Activated CD4-positive, alpha-beta T cell treated with anti-CD3 and anti-CD28 coated beads, Interleukin-2, amount 50 U/mL, for 16 hours (primary cell): Measurements from ENCODE around the gene PHLPP2.
"Not testable (repeated sequence)": the region's sequence is repeated elsewhere in the genome, so short reads cannot be mapped to it uniquely, and the experiment has no call there.

Source experiments
- DNase-seq: peaks from one replicate; pipeline ENCODE4 v3.0.0-alpha.2; 2020

Gene PHLPP2

DNA sequence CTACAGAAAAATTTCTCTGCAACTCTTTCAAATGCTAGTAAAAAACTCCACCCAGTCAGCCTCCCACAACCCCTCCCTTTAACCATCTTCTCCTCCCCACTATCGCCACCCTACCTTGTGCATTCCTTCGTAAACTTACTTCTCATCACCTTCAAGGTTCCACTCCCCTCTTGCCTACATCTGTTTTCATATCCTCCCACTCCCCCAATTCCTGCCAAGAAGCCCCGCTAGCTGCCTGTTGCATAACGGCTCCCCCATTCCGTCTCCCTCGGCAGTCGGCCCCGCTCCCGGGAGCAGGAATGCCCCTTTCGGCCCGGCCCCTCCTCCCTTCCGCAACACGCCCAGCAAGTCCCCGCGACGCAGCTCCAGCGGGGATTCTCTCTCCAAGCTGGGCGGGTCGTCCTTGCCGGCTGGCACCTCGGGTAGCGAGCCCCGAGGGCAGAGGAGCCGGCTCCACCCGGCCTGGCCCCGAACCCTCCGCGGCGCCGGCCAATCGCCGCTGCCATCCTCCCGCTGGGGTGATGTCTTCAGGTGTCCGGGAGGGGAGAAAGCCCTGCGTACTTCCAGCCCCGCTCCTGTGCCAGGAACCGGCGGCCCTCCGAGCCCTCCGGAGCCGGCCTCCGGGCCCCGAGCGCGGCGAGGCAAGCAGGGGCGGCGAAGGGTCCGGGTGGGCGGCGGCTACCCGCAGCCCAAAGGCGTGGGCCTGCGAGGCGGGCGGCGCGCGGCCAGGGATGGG is 1.5 kb downstream of the PHLPP2 start:
- peak; percentile 51 for DNase-seq

DNA sequence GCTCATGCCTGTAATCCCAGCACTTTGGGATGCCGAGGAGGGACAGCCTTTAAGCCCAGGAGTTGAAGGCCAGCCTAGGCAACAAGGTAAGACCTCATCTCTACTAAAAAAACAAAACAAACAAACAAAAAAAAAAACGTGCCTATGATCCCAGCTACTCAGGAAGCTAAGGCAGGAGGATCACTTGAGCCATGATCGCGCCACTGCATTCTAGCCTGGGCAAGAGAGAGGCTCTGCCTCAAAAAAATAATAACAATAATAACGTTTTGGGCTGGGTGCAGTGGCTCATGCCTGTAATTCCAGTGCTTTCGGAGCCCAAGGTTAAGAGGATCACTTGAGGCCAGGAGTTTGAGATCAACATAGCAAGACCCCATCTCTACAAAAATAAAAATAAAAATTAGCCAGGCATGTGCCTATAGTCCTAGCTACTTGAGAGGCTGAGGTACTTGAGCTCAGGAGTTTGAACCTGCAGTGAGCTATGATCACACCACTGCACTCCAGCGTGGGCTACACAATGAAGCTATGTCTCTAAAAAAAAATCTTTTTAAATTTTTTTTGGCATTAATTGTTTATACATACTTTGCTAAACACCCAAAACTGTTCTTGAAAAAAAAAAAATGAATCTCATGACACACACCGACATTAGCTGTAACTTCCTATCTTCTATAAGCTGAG is 3.3 kb downstream of the PHLPP2 start:
- DNase-seq = no peak

DNA sequence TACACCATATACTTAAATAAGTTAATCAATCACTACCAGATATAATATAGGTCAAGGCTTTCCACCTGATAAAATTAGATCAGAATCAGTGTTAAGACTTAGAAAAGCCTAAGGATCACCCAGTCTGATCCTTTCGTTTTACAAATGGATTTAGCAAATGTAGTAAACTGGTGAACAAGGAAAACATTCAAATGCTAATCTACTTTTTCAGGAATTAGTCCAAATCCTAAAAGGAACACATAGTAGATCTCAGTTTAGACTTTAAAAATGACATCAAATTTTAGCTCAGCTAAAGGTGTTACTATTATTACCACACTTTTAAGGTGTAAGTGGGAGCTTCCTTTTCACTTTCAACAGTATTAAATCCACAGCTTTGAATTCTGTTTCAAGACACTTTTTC is 12.0 kb downstream of the PHLPP2 start:
- no peak for DNase-seq

DNA sequence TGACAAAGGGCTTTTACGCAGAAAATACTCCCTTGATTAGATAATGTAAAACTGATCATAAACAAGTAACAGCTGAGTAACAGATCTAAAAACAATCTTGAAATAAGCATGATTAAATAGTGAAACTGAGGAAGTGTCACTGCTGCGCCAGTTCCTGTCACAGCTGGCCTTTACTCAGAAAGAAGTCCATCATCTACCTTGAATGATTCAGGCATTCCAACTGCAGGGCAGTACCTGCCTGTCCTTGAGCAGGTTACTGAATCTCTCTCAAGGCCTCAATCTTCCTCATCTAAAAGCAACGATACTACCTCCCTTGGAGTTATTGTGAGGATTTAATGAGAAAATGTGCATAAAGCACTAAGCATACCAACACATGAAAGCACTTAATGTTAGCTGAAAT is 12.7 kb downstream of the PHLPP2 start:
- peak; percentile 5 for DNase-seq

GRCh38 chr16:71709229-71709781 is 15.2 kb downstream of the PHLPP2 start:
- no peak for DNase-seq

DNA sequence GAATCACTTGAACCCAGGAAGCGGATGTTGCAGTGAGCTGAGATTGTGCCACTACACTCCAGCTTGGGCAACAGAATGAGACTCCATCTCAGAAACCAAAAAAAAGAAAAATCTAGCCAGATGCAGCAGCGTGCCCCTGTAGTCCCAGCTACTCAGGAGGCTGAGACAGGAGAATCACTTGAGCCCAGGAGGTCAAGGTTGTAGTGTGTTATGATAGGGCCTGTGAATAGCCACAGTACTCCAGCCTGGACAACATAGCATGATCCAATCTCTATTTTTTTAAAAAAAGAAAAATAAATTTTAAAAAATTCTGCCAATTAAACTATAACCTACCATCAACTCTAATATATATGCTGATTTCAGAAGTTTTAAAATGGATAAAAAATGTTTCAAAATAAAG is 15.8 kb downstream of the PHLPP2 start:
- DNase-seq = no peak

GRCh38 chr16:71707199-71707598 is 17.3 kb downstream of the PHLPP2 start:
- no peak for DNase-seq

DNA sequence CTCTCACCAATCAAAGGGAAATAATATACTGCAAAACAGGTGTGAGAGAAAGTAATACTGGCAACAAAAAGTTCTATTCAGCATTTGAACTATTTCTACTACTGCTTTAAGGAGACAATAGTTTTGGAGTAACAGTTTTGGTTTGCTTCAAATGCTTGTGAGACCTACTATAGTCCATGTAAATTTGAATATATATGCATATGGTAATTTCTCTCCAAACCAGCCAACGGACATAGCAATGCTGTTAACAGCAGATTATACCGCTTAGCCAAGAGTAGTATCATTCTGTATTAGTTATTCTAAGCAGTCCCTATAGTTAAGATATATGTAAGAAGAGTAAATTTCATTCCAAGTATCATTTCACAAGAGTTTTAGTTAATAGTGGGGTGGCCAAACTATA is 18.5 kb downstream of the PHLPP2 start:
- no peak for DNase-seq

DNA sequence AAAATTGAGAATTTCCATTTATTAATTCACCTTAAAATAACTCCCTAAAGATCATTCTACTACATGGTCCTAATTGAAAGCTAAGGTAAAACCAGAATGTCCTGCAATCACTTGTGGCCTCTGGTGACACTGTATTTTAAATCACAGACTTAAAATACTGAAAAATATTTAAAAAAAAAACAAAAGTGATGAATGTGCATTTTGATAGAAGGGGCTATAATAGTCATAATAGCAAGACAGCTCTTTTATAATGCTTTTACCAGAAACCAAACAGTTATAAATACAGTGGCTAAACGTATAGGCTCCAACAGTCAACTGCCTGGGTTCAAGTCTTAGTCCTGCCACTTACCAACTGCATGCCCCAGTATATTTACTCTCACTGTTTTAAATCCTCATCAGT is 21.2 kb downstream of the PHLPP2 start:
- DNase-seq = no peak

DNA sequence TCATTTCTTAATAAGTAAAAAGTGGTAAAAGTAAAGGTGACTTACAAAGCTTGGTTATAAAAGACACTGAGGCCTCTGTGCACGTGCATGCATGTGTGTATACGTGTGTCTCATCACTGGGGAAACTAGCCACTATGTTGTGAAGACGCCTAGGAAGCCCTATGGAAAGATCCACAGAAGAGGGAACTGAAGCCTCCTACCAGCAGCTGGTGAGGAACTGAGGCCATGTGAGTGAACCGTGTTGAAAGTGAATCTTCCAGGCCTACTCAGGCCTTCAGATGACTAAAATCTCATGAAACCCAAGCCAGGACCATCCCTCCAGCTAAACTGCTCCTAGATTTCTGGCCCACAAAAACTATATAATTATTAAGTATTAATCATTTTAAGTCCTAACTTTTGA is 23.7 kb downstream of the PHLPP2 start:
- DNase-seq = no peak

GRCh38 chr16:71698491-71698890 is 26.0 kb downstream of the PHLPP2 start:
- DNase-seq = no peak

DNA sequence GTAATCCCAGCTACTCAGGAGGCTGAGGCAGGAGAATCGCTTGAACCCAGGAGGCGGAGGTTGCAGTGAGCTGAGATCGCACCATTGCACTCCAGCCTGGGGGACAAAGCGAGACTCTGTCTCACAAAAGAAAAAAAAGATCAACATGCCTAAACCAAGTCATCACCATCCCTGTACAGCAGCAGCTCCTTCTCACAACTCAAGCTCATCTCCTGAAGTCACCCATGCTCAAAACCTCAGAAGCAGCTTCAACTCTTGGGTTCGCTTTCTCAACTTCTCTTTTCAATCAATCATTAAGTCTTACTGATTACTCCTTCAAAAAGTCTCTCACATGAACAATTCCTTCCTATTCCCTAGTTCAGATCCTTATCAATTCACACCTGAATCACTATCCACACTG is 31.3 kb downstream of the PHLPP2 start:
- DNase-seq = no peak

- DNase-seq = no peak
Measured at GRCh38 chr16:71689901-71690300, 34.6 kb downstream of the PHLPP2 start.

DNA sequence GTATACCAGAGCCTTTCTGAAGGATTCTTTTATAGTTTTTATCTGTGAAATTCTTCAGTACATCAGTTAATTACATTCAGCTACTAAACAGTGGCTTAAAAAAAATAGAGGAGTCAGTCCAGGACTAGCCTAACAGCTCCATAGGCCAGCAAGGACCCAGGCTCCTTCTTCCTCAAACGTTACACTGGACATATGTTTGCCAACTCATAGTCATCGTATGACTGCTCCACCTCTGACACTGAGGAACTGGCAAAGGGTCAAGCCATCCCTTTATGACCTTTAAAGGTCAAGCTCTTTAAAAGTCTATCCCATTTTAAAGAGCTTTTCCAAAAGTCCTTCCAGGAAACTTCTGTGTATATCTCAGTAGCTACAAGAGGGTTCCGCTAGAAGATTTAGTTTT is 36.6 kb downstream of the PHLPP2 start:
- DNase-seq = no peak

DNA sequence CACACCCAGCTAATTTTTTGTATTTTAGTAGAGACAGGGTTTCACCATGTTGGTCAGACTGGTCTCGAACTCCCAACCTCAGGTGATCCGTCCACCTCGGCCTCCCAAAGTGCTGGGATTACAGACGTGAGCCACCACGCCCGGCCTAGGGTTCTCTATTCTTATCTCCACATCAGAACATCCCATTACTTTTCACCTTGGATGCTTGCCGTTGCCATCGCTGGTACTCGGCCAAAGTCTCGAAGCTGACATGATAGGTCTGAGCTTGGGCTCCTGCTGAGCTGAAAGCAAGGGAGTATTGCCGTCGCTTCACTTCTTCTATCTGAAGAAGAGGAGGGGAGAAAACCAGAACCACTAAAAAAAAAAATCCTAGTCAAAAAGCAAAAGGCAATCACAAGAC is 40.2 kb downstream of the PHLPP2 start:
- not testable (repeated sequence) for DNase-seq

GRCh38 chr16:71681360-71681759 is 43.1 kb downstream of the PHLPP2 start:
- DNase-seq = no peak

GRCh38 chr16:71676236-71676635 is 48.3 kb downstream of the PHLPP2 start:
- no peak for DNase-seq

DNA sequence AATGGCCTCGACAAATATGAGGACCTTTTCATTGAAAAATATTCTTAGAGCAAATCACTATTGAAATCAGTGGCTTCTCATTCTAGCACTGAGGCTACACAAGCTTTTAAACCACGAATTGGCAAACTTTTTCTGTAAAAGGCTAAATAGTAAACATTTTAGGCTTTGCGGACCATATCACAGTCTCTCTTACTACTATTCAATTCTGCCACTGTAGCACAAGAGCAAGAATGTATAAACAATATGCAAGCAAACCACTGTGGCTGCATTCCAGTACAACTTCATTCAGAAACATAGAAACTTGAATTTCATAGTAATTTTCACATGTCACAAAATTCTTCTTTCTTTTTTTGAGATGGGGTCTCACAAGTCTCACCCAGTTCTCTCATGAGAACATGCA is 49.1 kb downstream of the PHLPP2 start:
- DNase-seq = no peak

DNA sequence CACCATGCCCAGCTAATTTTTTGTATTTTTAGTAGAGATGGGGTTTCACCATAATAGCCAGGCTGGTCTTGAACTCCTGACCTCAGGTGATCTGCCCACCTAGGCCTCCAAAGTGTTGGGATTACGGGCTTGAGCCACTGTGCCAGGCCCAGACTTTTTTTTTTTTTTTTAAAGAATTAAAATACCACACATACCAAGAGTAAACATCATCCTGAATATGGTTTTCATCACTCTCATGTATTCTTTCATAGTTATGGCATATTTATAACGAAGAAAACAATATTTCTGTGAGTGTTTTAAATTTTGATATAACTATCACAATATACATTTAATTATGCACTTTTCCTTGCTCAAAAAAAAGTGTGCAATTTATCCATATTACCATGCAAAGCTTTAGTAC is 50.3 kb downstream of the PHLPP2 start:
- no peak for DNase-seq

GRCh38 chr16:71673582-71673973 is 50.9 kb downstream of the PHLPP2 start:
- no peak for DNase-seq

GRCh38 chr16:71672803-71673581 is 51.5 kb downstream of the PHLPP2 start:
- peak; percentile 21 for DNase-seq

GRCh38 chr16:71672125-71672524 is 52.4 kb downstream of the PHLPP2 start:
- no peak for DNase-seq

DNA sequence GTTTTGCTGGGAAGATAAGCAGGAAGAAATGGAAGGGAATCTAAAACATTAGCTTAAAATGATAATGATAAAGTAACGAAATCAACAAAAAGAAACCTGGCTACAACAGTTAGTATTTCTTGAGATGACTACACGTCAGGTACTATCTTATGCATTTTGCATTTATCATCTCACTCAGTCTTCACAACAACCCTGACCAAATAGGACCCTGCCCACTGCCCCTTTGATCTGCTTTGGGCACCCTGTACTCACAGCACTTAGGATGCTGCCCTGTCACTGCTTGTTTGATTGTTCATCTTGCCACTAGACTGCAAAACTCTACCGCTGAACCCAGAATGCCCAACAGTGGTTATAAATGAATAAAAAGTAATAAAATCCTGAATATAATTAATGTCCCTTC is 53.3 kb downstream of the PHLPP2 start:
- DNase-seq = no peak

- DNase-seq = no peak
Measured at GRCh38 chr16:71670537-71670936, 54.0 kb downstream of the PHLPP2 start.
